AG04449 (cell line): Measurements from ENCODE around the gene IDH3A.

Experiments
- CTCF ChIA-PET: fragments of 350-600 bp; formaldehyde crosslinking; extraction: SDS; loops from one replicate; lab custom pipeline; 2021; ENCODE audit warnings: antibody characterized with exemption; lab: Yijun Ruan, JAX
- POLR2A ChIA-PET: fragments of 400-600, 350-600 bp; formaldehyde crosslinking; extraction: SDS; loops from one replicate; lab custom pipeline; 2020; ENCODE audit warnings: antibody characterized with exemption, inconsistent platforms; lab: Yijun Ruan, JAX
- DNase-seq: peaks from one replicate; pipeline ENCODE4 v3.0.0-alpha.2; 2010; ENCODE audit warnings: low read depth, low spot score
- H3K4me3 ChIP-seq: 2 replicates; pipeline ENCODE4 v1.5.1; 2011; ENCODE audit warnings: low read depth, mild to moderate bottlenecking, control low read depth, low read length
- TF ChIP-seq, protein P1 (sequence below): IDR thresholded peaks from one replicate; pipeline ENCODE4 v1.5.1; 2011; ENCODE audit warnings: mild to moderate bottlenecking, moderate library complexity, low read length, control low read depth, inconsistent platforms; ENCODE audit not compliant: insufficient read depth; ENCODE audit errors: missing control alignments

IDH3A gene

DNA sequence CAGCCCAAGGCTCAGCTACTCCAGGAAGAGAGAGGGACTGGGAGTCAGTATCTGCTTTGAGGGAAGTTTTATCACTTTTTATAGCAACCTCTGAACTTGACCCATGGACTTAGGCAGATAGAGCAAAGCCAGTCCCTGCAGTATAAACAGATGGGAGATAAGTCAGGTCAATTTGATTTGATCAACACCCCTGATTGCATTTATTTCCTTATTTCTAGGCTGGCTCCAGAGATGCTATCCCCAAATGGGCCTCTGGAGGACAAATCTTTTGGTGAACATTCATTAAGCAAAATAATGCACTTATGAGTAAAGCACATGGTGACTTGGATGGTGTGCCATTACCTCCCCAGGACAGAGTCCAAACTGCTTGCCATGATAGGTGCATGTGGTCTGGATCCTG is 8.9 kb upstream of the IDH3A start:
- TF ChIP-seq, protein P1, sequence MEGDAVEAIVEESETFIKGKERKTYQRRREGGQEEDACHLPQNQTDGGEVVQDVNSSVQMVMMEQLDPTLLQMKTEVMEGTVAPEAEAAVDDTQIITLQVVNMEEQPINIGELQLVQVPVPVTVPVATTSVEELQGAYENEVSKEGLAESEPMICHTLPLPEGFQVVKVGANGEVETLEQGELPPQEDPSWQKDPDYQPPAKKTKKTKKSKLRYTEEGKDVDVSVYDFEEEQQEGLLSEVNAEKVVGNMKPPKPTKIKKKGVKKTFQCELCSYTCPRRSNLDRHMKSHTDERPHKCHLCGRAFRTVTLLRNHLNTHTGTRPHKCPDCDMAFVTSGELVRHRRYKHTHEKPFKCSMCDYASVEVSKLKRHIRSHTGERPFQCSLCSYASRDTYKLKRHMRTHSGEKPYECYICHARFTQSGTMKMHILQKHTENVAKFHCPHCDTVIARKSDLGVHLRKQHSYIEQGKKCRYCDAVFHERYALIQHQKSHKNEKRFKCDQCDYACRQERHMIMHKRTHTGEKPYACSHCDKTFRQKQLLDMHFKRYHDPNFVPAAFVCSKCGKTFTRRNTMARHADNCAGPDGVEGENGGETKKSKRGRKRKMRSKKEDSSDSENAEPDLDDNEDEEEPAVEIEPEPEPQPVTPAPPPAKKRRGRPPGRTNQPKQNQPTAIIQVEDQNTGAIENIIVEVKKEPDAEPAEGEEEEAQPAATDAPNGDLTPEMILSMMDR, result no peak
- CTCF ChIA-PET, result interaction anchor here (1.3 to 14.9 kb wide), 6 partner anchors 9 to 174 kb away, joined by 5 to 145 read pairs (median 6); partner anchors contain the start of genes CIB2 and IDH3A
- no peak for DNase-seq
- POLR2A ChIA-PET, result no interaction called here
- H3K4me3 ChIP-seq, result no peak overlapping the region

DNA sequence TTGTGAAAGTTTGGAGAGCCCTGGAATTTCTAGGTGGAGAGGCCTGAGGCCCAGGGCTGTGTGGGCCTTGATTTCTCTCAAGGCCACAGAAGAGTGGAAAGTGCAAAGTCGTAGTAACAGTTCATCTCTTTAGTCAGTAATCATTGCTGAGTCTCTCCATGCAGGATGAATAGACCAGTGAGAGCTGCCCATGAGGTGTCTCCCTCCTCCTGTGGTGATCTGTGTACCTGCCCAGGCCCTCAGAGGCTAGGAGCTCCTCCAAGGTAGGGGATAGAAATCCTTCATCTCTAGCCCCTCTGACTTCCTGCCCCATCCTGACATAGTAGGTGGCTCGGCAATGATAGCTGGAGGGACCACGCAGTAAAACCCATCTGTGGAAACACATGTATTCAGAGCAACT is 6.8 kb upstream of the IDH3A start:
- TF ChIP-seq, protein P1, result no peak
- no peak overlapping the region for H3K4me3 ChIP-seq
- DNase-seq, result no peak
- CTCF ChIA-PET, result interaction anchor here (1.9 kb wide), 1 partner anchor 11 kb away, joined by 9 read pairs; the partner anchor contains the start of gene CIB2
- POLR2A ChIA-PET, result no interaction called here

DNA sequence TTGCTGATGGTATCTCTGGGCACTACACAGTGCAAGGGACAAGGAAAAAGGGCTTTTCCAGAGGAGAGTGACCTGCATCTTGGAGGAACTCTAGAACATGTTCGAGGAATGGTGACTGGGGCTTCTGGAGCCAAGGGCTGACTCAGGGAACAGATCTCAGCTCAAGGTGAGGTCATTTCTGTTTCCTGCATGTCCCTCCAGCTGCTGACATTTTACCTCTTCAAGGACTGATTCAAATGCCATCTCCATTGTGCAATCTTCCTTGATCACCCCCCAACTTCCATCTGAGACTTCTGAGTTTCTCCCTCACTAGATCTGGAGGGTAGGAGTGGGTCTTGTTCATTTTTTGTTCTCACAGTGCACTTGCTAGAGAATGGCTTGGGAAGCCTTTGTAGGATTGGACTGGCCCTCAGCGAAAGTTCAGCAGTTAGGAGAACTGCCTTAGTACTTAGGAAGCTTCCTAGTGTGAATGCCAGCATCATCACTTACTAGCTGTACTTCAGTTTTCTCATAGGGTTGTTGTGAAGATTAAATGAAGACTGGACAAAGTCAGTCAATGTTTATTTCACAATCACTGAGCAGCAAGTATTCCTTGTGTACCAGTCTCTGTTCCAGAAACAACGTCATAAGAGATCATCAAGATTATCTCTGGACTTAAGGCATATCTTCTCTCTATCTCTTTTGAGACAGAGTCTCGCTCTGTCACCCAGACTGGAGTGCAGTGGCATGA is 2.6 kb upstream of the IDH3A start:
- TF ChIP-seq, protein P1, result no peak
- DNase-seq, result no peak
- no peak overlapping the region for H3K4me3 ChIP-seq
- POLR2A ChIA-PET, result no interaction called here
- CTCF ChIA-PET, result interaction anchor here (1.9 kb wide), 1 partner anchor 15 kb away, joined by 7 read pairs; the partner anchor contains the start of gene CIB2

DNA sequence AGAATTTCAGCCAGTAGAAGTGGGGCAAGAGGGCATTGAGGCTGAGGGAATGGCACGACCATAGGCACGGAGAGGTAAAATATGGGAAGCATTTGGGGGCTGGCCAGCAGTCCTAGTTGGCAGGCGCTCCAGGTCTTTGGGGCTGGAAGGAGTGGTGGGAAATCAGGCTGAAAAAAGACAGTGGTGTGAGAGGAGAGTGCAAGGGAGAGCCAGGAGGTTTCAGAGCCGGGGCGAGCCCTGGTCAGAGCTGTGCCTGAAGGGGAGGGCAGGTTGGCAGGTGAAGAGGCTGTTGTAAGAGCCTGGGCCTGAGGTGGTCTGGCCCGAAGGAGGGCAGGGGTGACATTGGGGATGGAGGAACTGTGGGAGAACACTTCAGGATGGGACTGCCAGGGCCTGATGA is 1.6 kb upstream of the IDH3A start:
- H3K4me3 ChIP-seq, result no peak overlapping the region

DNA sequence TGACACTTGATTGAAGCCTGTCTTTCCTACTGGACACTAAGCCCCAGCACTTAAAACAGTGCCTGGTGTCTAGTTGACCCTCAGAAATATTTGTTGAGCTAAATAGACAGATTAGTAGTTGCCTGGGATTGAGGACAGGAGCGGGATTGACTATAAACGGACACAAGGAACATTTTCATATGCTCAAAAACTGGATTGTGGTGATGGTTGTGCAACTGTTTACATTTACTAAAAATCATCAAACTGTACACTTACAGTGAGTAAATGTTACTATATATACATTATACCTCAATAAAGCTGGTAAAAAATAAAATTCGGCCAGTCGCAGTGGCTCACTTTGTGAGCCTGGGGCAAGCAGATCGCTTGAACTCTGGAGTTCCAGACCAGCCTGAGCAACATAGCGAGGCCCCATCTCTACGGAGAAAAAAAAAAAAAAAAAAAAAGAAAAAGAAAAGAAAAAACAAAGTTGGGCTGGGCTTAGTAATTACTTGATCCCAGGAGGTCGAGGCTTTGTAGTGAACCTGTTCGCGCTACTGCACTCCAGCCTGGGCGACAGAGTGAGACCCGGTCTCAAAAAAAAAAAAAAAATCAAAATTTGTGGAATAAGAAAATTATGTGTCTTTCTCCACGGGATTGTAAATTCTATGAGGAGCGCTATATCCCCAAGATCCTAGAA is 632 bp upstream of the IDH3A start:
- CTCF ChIA-PET, result interaction anchor here (0.8 to 2.3 kb wide), 8 partner anchors 9 to 190 kb away, joined by 3 to 5 read pairs (median 4); no protein-coding TSS in a partner anchor
- DNase-seq, result no peak
- TF ChIP-seq, protein P1, result no peak

More for the DNA sequence above, 1.6 kb upstream of the IDH3A start:
- DNase-seq, result no peak
- TF ChIP-seq, protein P1, result no peak
- ChIA-PET CTCF (interaction anchor here (1.2 to 1.9 kb wide), 3 partner anchors 12 to 181 kb away, joined by 4 to 7 read pairs (median 4); partner anchors contain the start of gene CIB2), POLR2A (no interaction called here)

More for the DNA sequence above, 632 bp upstream of the IDH3A start:
- H3K4me3 ChIP-seq, result peak overlapping the region; percentile 72
- POLR2A ChIA-PET, result interaction anchor here (0.7 kb wide), 1 partner anchor 9 kb away, joined by 4 read pairs; no protein-coding TSS in a partner anchor
